A549 (cell line): ENCODE data around the gene KRT79. TPM values are rescaled to one million over a fixed set of nuclear protein-coding genes. Genes with fewer than 3 reads are reported as not detected.

ENCODE experiments used
- ATAC-seq, 2 experiments: fragments of 200-7000 bp in 1 of 2; fragments of >200 bp in 1 of 2; cut with Nextera tagmentation in 1 of 2; cut with Tn5 transposase in 1 of 2; 3 replicates each; pipeline versions ENCODE4 v1.8.0 to v1.9.1; 2018 to 2020; ENCODE audit warnings: mild to moderate bottlenecking in 1 of 2, moderate library complexity in 1 of 2
- CTCF ChIA-PET: fragments of 300-600 bp; sonication (Branson Sonifier 250); formaldehyde crosslinking; extraction: SDS; loops from one replicate; lab custom pipeline; 2021; ENCODE audit warnings: antibody characterized with exemption, inconsistent platforms; lab: Yijun Ruan, JAX
- POLR2A ChIA-PET: fragments of 350-600 bp; formaldehyde crosslinking; extraction: SDS; loops from one replicate; lab custom pipeline; 2021; ENCODE audit warnings: antibody characterized with exemption, inconsistent platforms; lab: Yijun Ruan, JAX
- DNase-seq, 2 experiments: peaks; one replicate each; pipeline versions ENCODE4 v3.0.0 to v3.0.0-alpha.2; 2011 to 2016; ENCODE audit warnings: low read depth in 1 of 2, low spot score in 1 of 2
- FAIRE-seq: peaks from 2 replicates; lab custom pipeline; 2011; peaks lifted over from hg19 to GRCh38; lab: Jason Lieb, UNC
- H3K27ac ChIP-seq, 2 experiments: fragments of >200 bp; sonication (Bioruptor Twin); formaldehyde crosslinking; 3 replicates each; pipeline ENCODE4 v1.5.1; 2016 to 2017
- H3K4me1 ChIP-seq: fragments of >200 bp; sonication (Bioruptor Twin); formaldehyde crosslinking; 3 replicates; pipeline ENCODE4 v1.6.1; 2016
- H3K4me2 ChIP-seq: fragments of >200 bp; sonication (Bioruptor Twin); formaldehyde crosslinking; 3 replicates; pipeline ENCODE4 v1.6.1; 2016
- H3K4me3 ChIP-seq: fragments of >200 bp; sonication (Bioruptor Twin); formaldehyde crosslinking; 3 replicates; pipeline ENCODE4 v1.5.1; 2016
- H3K9me3 ChIP-seq: fragments of >200 bp; sonication (Bioruptor Twin); formaldehyde crosslinking; 3 replicates; pipeline ENCODE4 v1.6.1; 2016
- CBX2 ChIP-seq: fragments of 200-600 bp; sonication (generic); IDR thresholded peaks from 2 replicates; pipeline ENCODE4 v1.6.1; 2016; ENCODE audit warnings: low read depth, mild to moderate bottlenecking, borderline replicate concordance
- CEBPB ChIP-seq, 2 experiments: fragments of >200 bp in 1 of 2; sonication (Bioruptor Twin) in 1 of 2; formaldehyde crosslinking in 1 of 2; IDR thresholded peaks; 2 replicates each; pipeline ENCODE4 v1.6.1; 2012 to 2016
- CTCF ChIP-seq: fragments of >200 bp; sonication (Bioruptor Twin); formaldehyde crosslinking; IDR thresholded peaks from 3 replicates; pipeline ENCODE4 v1.5.1; 2016
- EHMT2 ChIP-seq: fragments of 200-600 bp; sonication (generic); IDR thresholded peaks from 2 replicates; pipeline ENCODE4 v1.6.1; 2016; ENCODE audit warnings: antibody characterized with exemption, low read depth, mild to moderate bottlenecking, moderate library complexity
- ESRRA ChIP-seq: fragments of 150-350 bp; IDR thresholded peaks from 2 replicates; pipeline ENCODE4 v1.6.1; 2014; ENCODE audit warnings: mild to moderate bottlenecking, low read length, borderline replicate concordance
- HDAC2 ChIP-seq: fragments of 200-600 bp; sonication (generic); IDR thresholded peaks from 2 replicates; pipeline ENCODE4 v1.6.1; 2016
- HES2 ChIP-seq: fragments of >200 bp; sonication (Bioruptor Twin); formaldehyde crosslinking; IDR thresholded peaks from 2 replicates; pipeline ENCODE4 v1.6.1; 2016
- HOXA7 ChIP-seq: fragments of 250-450 bp; sonication (Bioruptor Pico); IDR thresholded peaks from 2 replicates; pipeline ENCODE4 v1.5.0; 2020; ENCODE audit warnings: mild to moderate bottlenecking, moderate library complexity
- HOXB13 ChIP-seq: fragments of 250-450 bp; sonication (Bioruptor Pico); IDR thresholded peaks from 2 replicates; pipeline ENCODE4 v1.5.0; 2020; ENCODE audit warnings: low read depth, mild to moderate bottlenecking, moderate library complexity
- HOXB5 ChIP-seq: fragments of 250-450 bp; sonication (Bioruptor Pico); IDR thresholded peaks from 2 replicates; pipeline ENCODE4 v1.5.0; 2020; ENCODE audit warnings: mild to moderate bottlenecking, moderate library complexity
- NFE2L2 ChIP-seq: fragments of 150-350 bp; conservative IDR thresholded peaks from 2 replicates; pipeline ENCODE4 v1.6.1; 2014; ENCODE audit warnings: low read length
- NR3C1 ChIP-seq: fragments of >200 bp; sonication (Bioruptor Twin); formaldehyde crosslinking; IDR thresholded peaks from 3 replicates; pipeline ENCODE4 v1.6.1; 2017
- RCOR1 ChIP-seq: fragments of 150-350 bp; IDR thresholded peaks from 2 replicates; pipeline ENCODE4 v1.6.1; 2014; ENCODE audit warnings: antibody characterized with exemption, low read length, low read depth
- RNF2 ChIP-seq: fragments of 200-600 bp; sonication (generic); IDR thresholded peaks from 2 replicates; pipeline ENCODE4 v1.6.1; 2016; ENCODE audit warnings: low read depth, mild to moderate bottlenecking, antibody characterized with exemption, moderate library complexity, borderline replicate concordance
- SREBF2 ChIP-seq: fragments of 450-650 bp; IDR thresholded peaks from 2 replicates; pipeline ENCODE4 v1.6.1; 2014; ENCODE audit warnings: mild to moderate bottlenecking, moderate library complexity
- TFCP2L1 ChIP-seq: fragments of 250-450 bp; sonication (Bioruptor Pico); IDR thresholded peaks from 2 replicates; pipeline ENCODE4 v1.5.0; 2021; ENCODE audit warnings: mild to moderate bottlenecking
- ZC3H11A ChIP-seq: fragments of 450-650 bp; IDR thresholded peaks from 2 replicates; pipeline ENCODE4 v1.6.1; 2014; ENCODE audit warnings: antibody characterized with exemption, mild to moderate bottlenecking
- ZSCAN20 ChIP-seq: fragments of 250-450 bp; sonication (Bioruptor Pico); IDR thresholded peaks from 2 replicates; pipeline ENCODE4 v1.8.0; 2022; ENCODE audit warnings: mild to moderate bottlenecking, moderate library complexity
- WGBS: methylation state at CpG from one replicate; pipeline ENCODE4 v1.1.6; 2017; ENCODE audit errors: missing lambda C conversion rate; 5-methylcytosine and 5-hydroxymethylcytosine counted together
- polyA plus RNA-seq, 4 experiments: library from polyadenylated mRNA; depleted of rRNA in 3 of 4; stranded (reverse); fragments of >200 nt; fragmentation: RNase III in 1 of 4; extraction: RNeasy Plus Mini Kit Qiagen cat#74134 plus additional on column Dnase treatment in 1 of 4; gene quantifications; 2 replicates in 3 of 4; 3 replicates in 1 of 4; pipeline ENCODE4 v1.2.3, GENCODE V29; 2011 to 2017

The KRT79 gene
- polyA plus RNA-seq, 2 of the 4 experiments (the other 2 are of a cell fraction) = 0.05 TPM; not detected in 1

- H3K4me3 ChIP-seq = no peak overlapping the region
- H3K27ac ChIP-seq = no peak overlapping the region
- no peak overlapping the region for H3K4me2 ChIP-seq
- ChIA-PET CTCF (interaction anchor here (1.0 to 3.0 kb wide), 7 partner anchors 9 to 512 kb away, joined by 3 to 7 read pairs (median 4); no protein-coding TSS in a partner anchor), POLR2A (no interaction called here)
- WGBS = 86% methylated on average over 19 of the region's 19 CpGs
- TF ChIP-seq ESRRA (no peak), TFCP2L1 (no peak), HOXB13 (CRISPR knock-in tag) (no peak), RNF2 (no peak), ZC3H11A (no peak), SREBF2 (no peak), CEBPB (IDR thresholded peaks at IDR 0.05) (no peak), EHMT2 (no peak), CTCF (no peak)
- H3K9me3 ChIP-seq = no peaks in the 10 kb centered on the region
- DNase-seq (no peak), ATAC-seq (no peak), FAIRE-seq (no peak)
- H3K4me1 ChIP-seq = peaks cover 5% of the 10 kb centered on the region; the same call in 1 of the 3 replicates
Observed at GRCh38 chr12:52790427-52791270, 43.5 kb downstream of the KRT79 start.

- ATAC-seq (no peak), FAIRE-seq (no peak), DNase-seq (no peak)
- ChIA-PET POLR2A (no interaction called here), CTCF (interaction anchor here (0.9 to 3.0 kb wide), 6 partner anchors 11 to 511 kb away, joined by 3 to 7 read pairs (median 3); no protein-coding TSS in a partner anchor)
- H3K9me3 ChIP-seq = no peaks in the 10 kb centered on the region
- peaks cover 5% of the 10 kb centered on the region; the same call in 1 of the 3 replicates for H3K4me1 ChIP-seq
- H3K27ac ChIP-seq = no peak overlapping the region
- no peak overlapping the region for H3K4me3 ChIP-seq
- TF ChIP-seq CBX2 (no peak), HES2 (no peak), RNF2 (no peak), HDAC2 (no peak), HOXA7 (CRISPR knock-in tag) (no peak), RCOR1 (no peak), NFE2L2 (no peak)
- no peak overlapping the region for H3K4me2 ChIP-seq
- WGBS = 93% methylated on average over 49 of the region's 50 CpGs
Observed at GRCh38 chr12:52789637-52790426, 44.3 kb downstream of the KRT79 start.

- WGBS = 90% methylated on average over 11 of the region's 11 CpGs
- Histone ChIP-seq H3K4me3 (no peak overlapping the region), H3K9me3 (no peaks in the 10 kb centered on the region), H3K4me2 (no peak overlapping the region), H3K27ac (no peak overlapping the region)
- DNase-seq (no peak), FAIRE-seq (no peak)
- POLR2A ChIA-PET = no interaction called here
- CTCF ChIA-PET = interaction anchor here (0.7 to 1.7 kb wide), 5 partner anchors 8 to 461 kb away, joined by 3 to 4 read pairs (median 3); no protein-coding TSS in a partner anchor
- TF ChIP-seq NR3C1 (no peak), ZSCAN20 (CRISPR knock-in tag) (no peak), HOXB5 (no peak)
- TF ChIP-seq, all 56 proteins: peak for 0
- ATAC-seq = no peak
- no peaks in the 10 kb centered on the region for H3K4me1 ChIP-seq
Observed at GRCh38 chr12:52788876-52789636, 45.1 kb downstream of the KRT79 start.
